GM04503 (cell line): ENCODE data around the gene TRAK1.
"Not testable (repeated sequence)": the region's sequence is repeated elsewhere in the genome, so short reads cannot be mapped to it uniquely, and the experiment has no call there.

Source experiments
- DNase-seq: peaks from one replicate; pipeline ENCODE4 v3.0.0-alpha.2; 2012; ENCODE audit warnings: low read depth

Gene TRAK1

GRCh38 chr3:42090973-42091731, at the start of gene TRAK1:
Gene TRAK1 (plus strand): TSS chr3:42091357. CDS start chr3:42091470, 113 bp downstream.
- DNase-seq = peak; percentile 86

GRCh38 chr3:42042747-42043098, 48.4 kb upstream of the TRAK1 start:
- no peak for DNase-seq

- no peak for DNase-seq
Measured at GRCh38 chr3:42043099-42043813, 47.9 kb upstream of the TRAK1 start.

GRCh38 chr3:42045708-42046243, 45.4 kb upstream of the TRAK1 start:
- no peak for DNase-seq

GRCh38 chr3:42048526-42048925, 42.6 kb upstream of the TRAK1 start:
- not testable (repeated sequence) for DNase-seq

GRCh38 chr3:42050126-42050525, 41.0 kb upstream of the TRAK1 start:
- DNase-seq = no peak

- no peak for DNase-seq
Measured at GRCh38 chr3:42051384-42052131, 39.6 kb upstream of the TRAK1 start.

GRCh38 chr3:42052132-42052483, 39.0 kb upstream of the TRAK1 start:
- DNase-seq = no peak

- peak; percentile 76 for DNase-seq
Measured at GRCh38 chr3:42052484-42053351, 38.4 kb upstream of the TRAK1 start.

GRCh38 chr3:42053476-42053875, 37.7 kb upstream of the TRAK1 start:
- no peak for DNase-seq

GRCh38 chr3:42055291-42055690, 35.9 kb upstream of the TRAK1 start:
- DNase-seq = peak; percentile 95

GRCh38 chr3:42056840-42057239, 34.3 kb upstream of the TRAK1 start:
- DNase-seq = no peak

- no peak for DNase-seq
Measured at GRCh38 chr3:42057561-42058211, 33.5 kb upstream of the TRAK1 start.

GRCh38 chr3:42061025-42061712, 30.0 kb upstream of the TRAK1 start:
- no peak for DNase-seq

- DNase-seq = peak; percentile 92
Measured at GRCh38 chr3:42061713-42062380, 29.3 kb upstream of the TRAK1 start.

- no peak for DNase-seq
Measured at GRCh38 chr3:42062464-42062863, 28.7 kb upstream of the TRAK1 start.

GRCh38 chr3:42063888-42064287, 27.3 kb upstream of the TRAK1 start:
- DNase-seq = peak; percentile 95

- peak; percentile 78 for DNase-seq
Measured at GRCh38 chr3:42066516-42067181, 24.5 kb upstream of the TRAK1 start.

GRCh38 chr3:42067326-42067725, 23.8 kb upstream of the TRAK1 start:
- DNase-seq = peak; percentile 79
